Stimulated activated CD4-positive, alpha-beta T cell treated with anti-CD3 and anti-CD28 coated beads, Interleukin-1b, Interleukin-23, amount 100 ng/mL, for 1 hour (primary cell): ENCODE data around the gene LRP11.
"Not testable (repeated sequence)": the region's sequence is repeated elsewhere in the genome, so short reads cannot be mapped to it uniquely, and the experiment has no call there.

Experiments used
- DNase-seq, 2 donors: peaks; one replicate each; pipeline ENCODE4 v3.0.0-alpha.2; 2020; ENCODE audit warnings: low read depth in 2 of 2

The LRP11 gene

GRCh38 chr6:149869275-149869892 is 5.2 kb upstream of the LRP11 start:
- DNase-seq: no peak

DNA sequence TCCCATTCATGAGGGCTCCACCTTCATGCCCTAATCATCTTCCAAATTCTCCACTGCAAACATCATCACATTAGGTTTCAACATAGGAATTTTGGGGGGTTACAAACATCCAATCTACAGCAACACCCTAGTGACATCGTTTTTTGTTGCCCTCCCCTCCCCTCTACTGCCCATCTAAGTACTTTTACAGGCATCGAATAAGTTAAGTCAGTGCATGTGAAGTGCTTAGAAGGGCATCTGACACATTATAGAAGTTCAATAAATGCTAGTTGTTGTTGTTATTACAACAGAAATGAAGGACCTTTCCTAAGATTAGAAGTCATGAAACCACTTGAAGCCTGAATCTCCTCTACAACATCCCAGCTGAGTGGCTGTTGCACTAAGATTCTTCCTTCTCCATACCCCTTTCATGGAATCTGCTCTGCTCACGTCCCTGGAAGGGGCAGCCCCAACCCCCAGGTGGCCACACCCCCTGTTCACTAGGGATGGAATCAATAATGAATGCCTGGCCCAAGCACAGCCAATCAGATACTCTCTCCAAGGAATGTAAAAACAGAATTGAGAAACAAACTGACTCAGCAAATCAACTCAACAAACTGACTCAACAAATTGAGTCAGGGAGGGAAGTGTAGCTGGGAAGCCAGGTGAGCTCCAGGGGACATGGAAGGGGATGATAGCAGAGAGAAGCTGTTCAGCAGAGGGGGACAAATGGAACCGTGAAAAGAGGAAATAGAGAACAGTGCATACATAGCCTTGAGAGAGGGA is 3.9 kb upstream of the LRP11 start:
- no peak for DNase-seq

- DNase-seq: no peak
These were observed 698 bp upstream of the LRP11 start for GRCh38 chr6:149864578-149865535.

DNA sequence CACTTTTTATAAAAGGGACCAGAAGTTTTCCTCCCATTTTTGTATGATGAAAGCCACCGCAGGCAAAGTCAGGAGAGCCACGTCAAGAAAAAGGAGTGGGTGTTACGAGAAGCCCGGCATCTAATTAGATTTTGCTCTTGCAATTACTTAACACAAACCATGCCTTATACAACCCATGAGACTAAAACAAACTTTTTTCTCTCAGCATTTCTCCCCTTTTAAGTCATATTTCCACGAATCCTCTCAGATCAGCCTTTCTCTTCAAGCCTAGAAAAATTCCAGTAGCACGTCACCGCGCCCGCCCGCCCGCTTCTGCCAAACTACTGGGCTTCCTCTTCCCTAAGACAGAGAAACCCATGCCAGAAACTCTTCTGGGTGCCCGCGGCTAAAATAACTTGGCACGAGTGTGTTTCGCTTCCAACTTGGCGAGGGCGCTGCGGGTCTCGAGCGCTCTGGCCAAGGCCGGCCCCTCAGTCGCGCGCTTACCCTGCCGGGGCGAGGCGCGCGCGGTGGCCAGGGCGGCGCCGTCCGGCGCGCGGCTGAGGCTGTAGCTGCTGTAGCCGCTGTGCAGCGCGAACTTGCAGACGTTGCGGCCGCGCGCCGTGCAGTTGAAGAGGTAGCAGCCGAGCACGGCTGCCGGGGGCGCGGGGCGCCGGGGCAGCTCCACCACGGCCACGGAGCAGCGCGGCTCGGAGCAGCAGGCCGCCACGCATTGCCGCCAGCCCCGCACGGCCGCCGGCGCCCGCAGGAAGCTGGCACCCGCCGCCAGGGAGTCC is 1.0 kb downstream of the LRP11 start:
- no peak for DNase-seq

DNA sequence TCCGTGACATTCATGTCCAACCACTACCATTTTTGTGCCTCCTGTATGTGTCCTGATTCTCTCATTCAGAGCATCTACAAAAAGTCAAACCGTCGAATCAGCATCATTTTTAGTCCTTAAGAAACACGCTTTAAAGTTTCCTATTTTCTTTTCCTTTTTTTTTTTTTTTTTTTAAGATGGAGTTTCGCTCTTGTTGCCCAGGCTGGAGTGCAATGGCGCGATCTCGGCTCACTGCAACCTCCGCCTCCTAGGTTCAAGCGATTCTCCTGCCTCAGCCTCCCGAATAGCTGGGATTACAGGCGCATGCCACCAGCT is 1.8 kb downstream of the LRP11 start:
- not testable (repeated sequence) for DNase-seq

- DNase-seq: no peak
These were observed 2.3 kb downstream of the LRP11 start for GRCh38 chr6:149861603-149862423.

DNA sequence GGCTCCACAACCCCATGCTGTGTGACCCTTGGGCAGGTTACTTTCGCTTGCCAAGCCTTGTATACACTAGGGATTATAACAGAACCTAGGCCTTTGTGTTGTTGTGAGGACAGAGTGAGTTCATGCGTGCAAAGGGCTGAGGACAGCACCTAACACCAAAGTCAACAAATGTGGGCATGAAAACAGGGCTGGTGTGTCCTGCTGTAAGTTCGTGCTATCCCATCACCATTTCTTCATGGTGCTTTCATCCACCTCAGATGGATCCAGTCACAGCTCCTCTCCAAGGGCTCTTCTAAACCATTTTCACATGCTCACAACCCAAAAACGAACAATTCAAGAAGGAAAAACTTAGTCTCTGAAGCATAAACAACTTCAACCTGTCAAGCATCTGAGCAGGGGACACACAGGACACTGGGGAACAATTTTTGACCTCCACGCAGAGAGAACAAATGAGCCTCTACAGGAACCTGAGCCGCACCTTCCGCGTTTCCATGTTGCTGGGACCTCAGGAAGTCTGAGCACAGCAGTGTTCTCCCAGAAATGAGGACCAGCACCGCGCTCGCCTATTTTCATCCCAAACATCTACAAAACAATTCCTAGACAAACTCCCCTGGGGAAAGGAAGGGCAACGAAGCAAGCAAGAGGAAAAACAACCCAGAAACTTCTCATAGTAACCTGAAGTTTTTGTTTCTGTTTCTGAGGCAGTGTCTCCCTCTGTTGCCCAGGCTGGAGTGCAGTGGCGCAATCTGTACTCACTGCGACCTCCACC is 3.1 kb downstream of the LRP11 start:
- DNase-seq: no peak

- no peak for DNase-seq
These were observed 3.7 kb downstream of the LRP11 start for GRCh38 chr6:149860513-149860833.

DNA sequence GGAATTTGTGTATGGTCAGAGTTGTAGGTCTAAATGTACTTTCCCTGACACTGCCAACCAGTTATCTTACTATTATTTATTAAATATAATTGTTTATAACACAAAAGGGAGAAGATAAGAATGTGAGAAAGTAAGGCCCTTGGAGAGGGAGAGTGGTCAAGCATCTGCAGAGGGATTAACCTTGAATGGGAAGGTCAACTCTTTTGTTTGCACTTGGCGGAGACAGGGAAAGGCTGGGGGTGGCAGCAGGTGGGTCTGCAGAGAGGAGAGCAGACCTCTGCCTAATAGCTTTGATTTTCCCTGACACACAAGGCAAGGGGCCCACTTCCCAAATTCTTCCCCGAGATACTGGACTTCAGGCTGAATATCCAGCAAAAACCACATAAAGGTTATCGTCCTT is 4.2 kb downstream of the LRP11 start:
- no peak for DNase-seq

- DNase-seq: no peak
These were observed 4.8 kb downstream of the LRP11 start for GRCh38 chr6:149859368-149859767.

DNA sequence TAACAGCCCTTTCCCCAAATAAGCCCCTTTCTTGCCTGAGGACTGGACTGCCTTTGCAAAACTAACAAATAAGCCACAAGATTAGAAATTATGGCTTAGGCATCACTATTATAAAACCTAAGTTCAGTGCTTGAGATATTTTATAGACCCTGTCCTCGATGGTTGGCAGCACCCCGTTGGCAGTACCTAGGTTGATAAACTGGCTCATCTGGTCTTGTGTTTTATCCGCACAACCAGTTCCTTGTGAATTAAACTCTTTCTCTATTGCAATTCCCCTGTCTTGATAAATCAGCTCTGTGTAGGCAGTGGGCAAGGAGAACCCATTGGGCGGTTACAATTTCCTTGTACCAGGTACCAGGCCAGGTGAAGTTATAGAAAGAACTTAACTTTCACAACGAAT is 6.6 kb downstream of the LRP11 start:
- DNase-seq: no peak

DNA sequence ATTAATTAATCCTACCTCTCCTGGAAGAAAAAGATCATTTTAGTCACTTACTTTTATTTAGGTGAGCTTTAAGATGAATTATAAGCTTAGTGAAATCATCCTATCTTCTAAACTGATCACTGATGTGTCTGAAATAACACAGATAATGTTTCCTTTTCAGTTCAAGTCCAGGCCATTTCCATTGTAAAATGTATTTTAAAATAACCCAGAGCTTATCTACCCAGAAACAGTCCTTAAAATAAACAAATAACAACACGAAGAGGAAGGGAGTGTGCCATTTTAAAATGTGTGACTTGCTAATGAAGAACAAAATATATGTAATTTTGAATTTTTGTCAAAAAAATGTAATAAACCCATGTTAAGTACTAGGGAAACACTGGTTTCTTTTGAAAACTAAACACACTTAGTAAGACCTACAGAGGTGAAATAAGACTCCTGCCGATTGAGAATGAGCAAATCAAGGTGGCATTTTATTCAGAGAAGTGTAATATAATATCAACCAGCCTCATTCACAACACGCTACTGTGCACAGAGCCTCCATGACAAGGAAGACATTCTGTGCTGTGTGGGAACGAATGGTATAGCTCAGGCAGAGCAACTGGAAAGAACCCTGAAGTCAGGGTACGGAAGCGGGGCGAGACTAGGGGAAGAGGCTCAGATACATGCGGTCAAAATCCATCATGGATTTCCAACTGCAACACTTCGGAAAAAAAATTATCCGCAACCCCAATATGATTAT is 7.7 kb downstream of the LRP11 start:
- DNase-seq: no peak

DNA sequence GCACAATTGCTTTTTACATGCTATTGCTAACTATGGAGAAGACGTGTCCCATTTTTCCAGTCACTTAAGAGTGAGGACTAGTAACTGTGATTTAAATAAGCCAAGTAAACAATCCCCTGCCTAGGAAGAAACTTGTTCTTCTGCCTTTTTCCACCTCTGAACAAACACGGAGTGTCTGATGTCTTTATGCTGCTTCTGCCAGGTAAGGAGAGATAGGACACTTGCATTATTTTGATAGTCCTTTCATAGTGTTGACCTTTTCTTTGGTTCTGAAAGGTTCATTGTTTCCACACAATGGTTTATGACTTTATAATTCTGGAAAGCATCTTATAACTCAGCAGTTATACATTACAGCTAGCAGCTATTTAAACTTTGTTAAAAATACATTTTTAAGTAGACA is 8.4 kb downstream of the LRP11 start:
- no peak for DNase-seq

GRCh38 chr6:149855040-149855654 is 9.0 kb downstream of the LRP11 start:
- DNase-seq: no peak

GRCh38 chr6:149854532-149854931 is 9.6 kb downstream of the LRP11 start:
- DNase-seq: no peak

DNA sequence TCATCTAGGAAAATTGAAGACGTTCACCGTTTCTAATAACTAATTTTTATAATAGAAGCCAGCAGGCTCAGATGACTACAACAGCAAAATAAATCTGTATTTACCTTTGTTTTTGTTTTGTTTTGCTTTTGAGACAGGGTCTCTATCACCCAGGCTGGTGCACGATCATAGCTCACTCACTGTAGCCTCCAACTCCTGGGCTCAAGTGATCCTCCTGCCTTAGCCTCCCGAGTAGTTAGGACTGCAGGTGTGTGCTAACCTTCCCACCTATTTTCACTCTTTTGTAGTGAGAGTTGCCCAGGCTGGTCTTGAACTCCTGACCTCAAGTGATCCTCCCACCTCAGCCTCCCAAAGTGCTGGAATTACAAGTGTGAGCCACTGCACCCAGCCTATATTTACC is 10.1 kb downstream of the LRP11 start:
- not testable (repeated sequence) for DNase-seq

- no peak for DNase-seq
These were observed 11.3 kb downstream of the LRP11 start for GRCh38 chr6:149852881-149853280.

GRCh38 chr6:149852180-149852579 is 12.0 kb downstream of the LRP11 start:
- no peak for DNase-seq

DNA sequence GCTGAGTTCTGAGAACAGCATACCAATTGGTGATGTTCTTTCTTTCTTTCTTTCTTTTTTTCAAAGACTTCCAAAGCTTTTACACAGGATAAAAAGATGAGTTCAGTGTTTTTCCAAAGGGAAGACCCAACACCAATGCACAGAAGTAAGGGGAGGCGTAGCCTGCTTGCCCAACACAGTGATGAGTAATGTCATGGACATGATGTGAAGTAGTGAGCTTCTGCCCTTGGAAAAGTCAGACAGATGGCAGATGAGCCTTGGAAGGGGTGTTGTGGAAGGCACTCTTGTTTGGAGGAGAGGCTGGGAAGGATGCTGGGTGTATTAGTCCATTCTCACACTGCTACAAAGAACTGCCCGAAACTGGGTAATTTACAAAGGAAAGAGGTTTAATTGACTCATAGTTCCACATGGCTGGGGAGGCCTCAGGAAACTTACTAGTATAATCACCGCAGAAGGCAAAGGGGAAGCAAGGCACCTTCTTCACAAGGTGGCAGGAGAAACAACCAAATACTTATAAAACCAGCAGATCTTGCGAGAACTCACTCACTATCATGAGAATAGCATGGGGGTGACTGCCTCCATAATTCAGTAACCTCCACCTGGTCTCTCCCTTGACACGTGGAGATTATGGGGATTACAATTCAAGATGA is 12.6 kb downstream of the LRP11 start:
- no peak for DNase-seq
